ENCODE measurements around the gene CACNA2D4. TPM values are rescaled to one million over a fixed set of nuclear protein-coding genes. Genes with fewer than 3 reads are reported as not detected.

Gene CACNA2D4
- total RNA-seq, 1 donor from 2014 or later: 0.30 TPM

DNA sequence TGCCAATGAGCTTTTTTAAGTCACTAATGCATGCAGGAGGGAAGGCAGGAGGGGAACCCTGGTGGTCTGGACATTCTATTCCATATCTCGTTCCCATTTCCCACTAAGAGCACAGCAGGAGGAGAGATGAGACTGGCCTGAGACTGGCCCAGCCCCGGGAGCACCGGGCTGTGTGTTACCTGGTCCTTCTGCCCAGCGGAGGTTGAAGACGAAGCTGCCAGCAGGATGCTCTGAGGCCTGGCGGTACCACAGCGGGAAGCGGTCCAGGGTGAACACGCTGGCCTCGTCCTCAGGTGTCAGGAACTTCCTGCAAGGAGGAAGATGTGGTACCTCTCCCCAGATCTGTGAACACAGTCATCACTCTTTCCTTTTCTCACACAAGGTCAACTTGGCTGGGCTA lies 74.2 kb downstream of the CACNA2D4 start:
- Mint-ChIP-seq H3K27ac (ENCODE audit: unreplicated experiment) (no peak overlapping the region), H3K4me1 (ENCODE audit: low read depth) (peaks cover 18% of the 10 kb centered on the region), H3K9me3 (ENCODE audit: low read depth) (no peaks in the 10 kb centered on the region), H3K36me3 (ENCODE audit: low read depth) (no peaks in the 10 kb centered on the region), H3K4me3 (ENCODE audit: unreplicated experiment) (no peak overlapping the region), H3K27me3 (ENCODE audit: low read depth) (peaks cover 8% of the 10 kb centered on the region)
- DNase-seq (ENCODE audit: low spot score): peak; percentile 75
- TF ChIP-seq, protein P1, sequence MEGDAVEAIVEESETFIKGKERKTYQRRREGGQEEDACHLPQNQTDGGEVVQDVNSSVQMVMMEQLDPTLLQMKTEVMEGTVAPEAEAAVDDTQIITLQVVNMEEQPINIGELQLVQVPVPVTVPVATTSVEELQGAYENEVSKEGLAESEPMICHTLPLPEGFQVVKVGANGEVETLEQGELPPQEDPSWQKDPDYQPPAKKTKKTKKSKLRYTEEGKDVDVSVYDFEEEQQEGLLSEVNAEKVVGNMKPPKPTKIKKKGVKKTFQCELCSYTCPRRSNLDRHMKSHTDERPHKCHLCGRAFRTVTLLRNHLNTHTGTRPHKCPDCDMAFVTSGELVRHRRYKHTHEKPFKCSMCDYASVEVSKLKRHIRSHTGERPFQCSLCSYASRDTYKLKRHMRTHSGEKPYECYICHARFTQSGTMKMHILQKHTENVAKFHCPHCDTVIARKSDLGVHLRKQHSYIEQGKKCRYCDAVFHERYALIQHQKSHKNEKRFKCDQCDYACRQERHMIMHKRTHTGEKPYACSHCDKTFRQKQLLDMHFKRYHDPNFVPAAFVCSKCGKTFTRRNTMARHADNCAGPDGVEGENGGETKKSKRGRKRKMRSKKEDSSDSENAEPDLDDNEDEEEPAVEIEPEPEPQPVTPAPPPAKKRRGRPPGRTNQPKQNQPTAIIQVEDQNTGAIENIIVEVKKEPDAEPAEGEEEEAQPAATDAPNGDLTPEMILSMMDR (IDR thresholded peaks at IDR 0.05): no peak

DNA sequence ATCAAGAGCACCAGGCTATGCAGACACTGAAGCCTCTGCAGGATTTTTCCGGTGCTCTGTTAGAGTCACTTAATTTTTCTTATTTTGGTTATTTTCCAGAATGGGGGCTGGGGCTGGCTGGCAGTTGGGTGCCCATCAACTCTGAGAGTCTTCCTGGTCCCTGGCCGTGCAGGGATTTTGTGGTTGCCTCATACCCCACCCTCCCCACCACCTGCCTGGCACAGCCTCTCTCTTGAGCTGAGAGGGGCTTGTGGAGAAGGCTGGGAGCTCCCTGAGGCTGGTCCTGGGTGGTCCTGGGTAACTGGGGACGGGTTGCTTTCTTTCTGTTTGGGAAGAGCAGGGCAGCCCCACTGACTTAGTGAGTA lies 74.8 kb downstream of the CACNA2D4 start:
- Mint-ChIP-seq H3K36me3 (ENCODE audit: low read depth) (no peaks in the 10 kb centered on the region), H3K27ac (ENCODE audit: unreplicated experiment) (no peak overlapping the region), H3K27me3 (ENCODE audit: low read depth) (peaks cover 8% of the 10 kb centered on the region), H3K4me1 (ENCODE audit: low read depth) (peaks cover 18% of the 10 kb centered on the region), H3K9me3 (ENCODE audit: low read depth) (no peaks in the 10 kb centered on the region), H3K4me3 (ENCODE audit: unreplicated experiment) (no peak overlapping the region)
- TF ChIP-seq, protein P1 (IDR thresholded peaks at IDR 0.05): no peak
- DNase-seq (ENCODE audit: low spot score): peak; percentile 29

DNA sequence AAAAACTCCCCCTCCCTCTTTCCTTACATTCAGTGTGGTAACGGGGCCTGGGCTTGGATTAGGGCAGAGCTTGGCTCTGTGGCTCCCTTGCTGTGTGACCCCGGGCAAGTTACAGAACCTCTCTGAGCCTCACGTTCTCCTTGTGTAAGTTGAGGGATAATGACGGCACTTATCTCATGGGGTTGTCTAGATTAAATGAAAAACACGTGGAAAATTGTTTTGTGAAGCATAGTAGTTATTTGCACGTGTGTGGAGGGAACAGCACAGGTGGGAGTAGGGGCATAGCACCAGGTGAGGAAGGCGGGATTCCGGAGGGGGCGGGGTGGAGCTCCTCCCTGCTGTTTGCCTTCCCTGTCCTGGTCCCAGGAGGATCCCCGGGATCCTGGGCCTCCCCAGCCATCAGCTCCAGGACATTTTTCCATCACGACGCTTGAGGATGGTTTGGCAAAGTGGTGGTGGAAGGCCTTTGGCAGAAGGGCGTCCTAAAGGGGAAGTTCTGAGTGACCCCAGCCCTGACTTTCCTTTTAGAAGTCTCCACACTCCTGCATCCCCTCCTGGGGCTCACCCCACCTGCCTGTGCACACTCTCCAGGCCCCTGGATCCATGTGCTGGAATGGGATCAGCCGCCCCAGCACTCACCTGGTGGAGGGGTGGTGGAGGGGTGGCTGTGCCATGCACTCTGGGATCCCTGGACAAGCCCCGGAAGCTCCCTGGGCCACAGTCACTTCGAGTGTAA lies 75.4 kb downstream of the CACNA2D4 start:
- Mint-ChIP-seq H3K9me3 (ENCODE audit: low read depth) (no peaks in the 10 kb centered on the region), H3K27ac (ENCODE audit: unreplicated experiment) (no peak overlapping the region), H3K27me3 (ENCODE audit: low read depth) (peaks cover 8% of the 10 kb centered on the region), H3K4me1 (ENCODE audit: low read depth) (peaks cover 21% of the 10 kb centered on the region), H3K4me3 (ENCODE audit: unreplicated experiment) (no peak overlapping the region), H3K36me3 (ENCODE audit: low read depth) (no peaks in the 10 kb centered on the region)
- peak; percentile 61 for DNase-seq (ENCODE audit: low spot score)
- TF ChIP-seq, protein P1 (IDR thresholded peaks at IDR 0.05): no peak

DNA sequence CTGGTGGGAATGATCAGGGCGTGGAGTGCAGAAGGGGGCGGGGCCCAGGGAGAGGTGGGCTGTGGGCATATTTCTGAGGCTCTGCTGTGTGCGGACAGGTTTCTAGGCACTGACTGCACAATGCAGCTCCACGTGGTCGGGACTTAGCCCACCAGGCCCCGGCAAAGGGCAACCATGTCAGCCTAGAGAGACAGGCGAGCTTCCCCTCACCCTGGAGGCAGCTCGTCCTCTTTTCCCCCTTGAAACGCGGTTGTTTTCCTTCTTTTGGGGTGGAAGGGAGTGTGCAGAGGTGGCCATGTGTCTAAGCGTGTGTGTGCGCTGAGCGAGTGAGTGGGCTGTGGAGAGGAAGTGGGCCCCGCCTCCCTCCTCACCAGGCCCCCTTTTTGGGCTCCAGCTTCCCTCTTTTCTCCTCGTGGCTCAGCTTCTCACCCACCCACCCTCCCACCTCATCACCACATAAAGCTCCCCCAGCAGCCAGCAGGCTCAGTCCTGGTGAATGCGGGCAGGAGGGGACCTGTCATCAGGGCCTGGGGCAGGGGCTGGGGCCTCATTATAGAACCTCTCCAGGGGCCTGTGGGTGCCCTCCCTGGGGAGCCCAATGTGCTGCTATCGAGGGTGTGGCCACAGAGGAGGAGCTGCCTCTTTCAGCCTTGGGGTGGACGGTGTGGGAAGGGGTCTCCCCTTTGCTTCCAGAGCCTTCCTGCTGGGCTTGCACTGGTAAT lies 76.1 kb downstream of the CACNA2D4 start:
- DNase-seq (ENCODE audit: low spot score): peak; percentile 61
- Mint-ChIP-seq H3K4me1 (ENCODE audit: low read depth) (peaks cover 26% of the 10 kb centered on the region), H3K27me3 (ENCODE audit: low read depth) (peaks cover 8% of the 10 kb centered on the region), H3K36me3 (ENCODE audit: low read depth) (no peaks in the 10 kb centered on the region), H3K4me3 (ENCODE audit: unreplicated experiment) (no peak overlapping the region), H3K27ac (ENCODE audit: unreplicated experiment) (no peak overlapping the region), H3K9me3 (ENCODE audit: low read depth) (no peaks in the 10 kb centered on the region)
- TF ChIP-seq, protein P1 (IDR thresholded peaks at IDR 0.05): no peak

DNA sequence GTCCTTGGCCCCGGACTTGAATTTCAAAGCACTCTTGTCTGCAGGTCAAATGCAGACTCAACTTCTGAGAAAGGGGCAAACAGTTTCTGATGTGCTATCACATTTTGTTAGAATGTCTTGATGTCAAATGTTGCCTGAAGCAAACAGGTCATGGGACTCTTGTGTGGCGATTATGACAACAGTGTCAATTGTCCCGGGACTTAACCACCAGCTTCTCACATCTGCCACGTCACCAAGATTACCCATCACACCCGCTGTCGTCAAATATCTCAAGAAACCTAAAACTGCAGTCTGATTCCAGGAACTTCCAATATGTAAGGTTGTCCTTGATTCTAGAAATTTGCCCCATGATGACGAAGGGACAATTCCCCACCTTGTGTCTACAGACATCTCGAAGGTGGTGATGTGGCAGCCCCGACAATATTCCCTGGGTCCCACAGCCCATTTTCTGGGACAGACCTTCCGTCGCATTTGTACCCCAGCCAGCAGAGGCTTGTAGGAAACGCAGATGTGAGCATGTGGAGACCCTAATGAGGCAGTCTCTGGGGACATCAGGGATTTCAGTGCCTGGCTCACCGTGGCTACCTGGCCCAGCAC lies 76.8 kb downstream of the CACNA2D4 start:
- Mint-ChIP-seq H3K4me3 (ENCODE audit: unreplicated experiment) (no peak overlapping the region), H3K4me1 (ENCODE audit: low read depth) (peaks cover 30% of the 10 kb centered on the region), H3K36me3 (ENCODE audit: low read depth) (no peaks in the 10 kb centered on the region), H3K27me3 (ENCODE audit: low read depth) (peaks cover 8% of the 10 kb centered on the region), H3K27ac (ENCODE audit: unreplicated experiment) (no peak overlapping the region), H3K9me3 (ENCODE audit: low read depth) (no peaks in the 10 kb centered on the region)
- TF ChIP-seq, protein P1 (IDR thresholded peaks at IDR 0.05): no peak
- DNase-seq (ENCODE audit: low spot score): no peak
